HG02943 (cell line): Measurements from ENCODE around the gene UBE3D.
"Not testable (repeated sequence)": the region's sequence is repeated elsewhere in the genome, so short reads cannot be mapped to it uniquely, and the experiment has no call there.

Experiments used
- ATAC-seq: cut with Tn5 transposase; IDR thresholded peaks from one replicate; pipeline ENCODE4 v1.9.1; 2021; ENCODE audit warnings: mild to moderate bottlenecking, low read depth, moderate library complexity; ENCODE audit not compliant: unreplicated experiment

UBE3D gene

DNA sequence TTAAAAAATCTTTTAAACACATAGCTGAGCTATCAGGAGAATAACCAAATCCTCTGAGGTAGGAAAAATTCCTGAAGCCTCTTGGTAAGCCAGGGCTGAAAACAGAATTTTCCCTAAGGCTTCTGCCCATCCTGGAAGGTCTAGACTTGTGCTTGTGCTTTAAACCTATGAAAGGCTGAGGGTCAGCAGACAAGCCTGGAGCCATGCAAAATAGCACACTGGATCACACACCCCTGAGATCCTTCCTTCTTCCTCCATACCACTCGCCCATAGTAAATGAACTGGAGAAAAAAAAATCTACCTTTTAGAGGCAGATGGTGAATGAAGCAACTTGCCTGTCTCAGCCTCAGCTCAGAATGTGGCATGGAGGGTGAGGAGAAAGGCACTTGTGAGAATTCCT lies 144.4 kb downstream of the UBE3D start:
- ATAC-seq: no peak

DNA sequence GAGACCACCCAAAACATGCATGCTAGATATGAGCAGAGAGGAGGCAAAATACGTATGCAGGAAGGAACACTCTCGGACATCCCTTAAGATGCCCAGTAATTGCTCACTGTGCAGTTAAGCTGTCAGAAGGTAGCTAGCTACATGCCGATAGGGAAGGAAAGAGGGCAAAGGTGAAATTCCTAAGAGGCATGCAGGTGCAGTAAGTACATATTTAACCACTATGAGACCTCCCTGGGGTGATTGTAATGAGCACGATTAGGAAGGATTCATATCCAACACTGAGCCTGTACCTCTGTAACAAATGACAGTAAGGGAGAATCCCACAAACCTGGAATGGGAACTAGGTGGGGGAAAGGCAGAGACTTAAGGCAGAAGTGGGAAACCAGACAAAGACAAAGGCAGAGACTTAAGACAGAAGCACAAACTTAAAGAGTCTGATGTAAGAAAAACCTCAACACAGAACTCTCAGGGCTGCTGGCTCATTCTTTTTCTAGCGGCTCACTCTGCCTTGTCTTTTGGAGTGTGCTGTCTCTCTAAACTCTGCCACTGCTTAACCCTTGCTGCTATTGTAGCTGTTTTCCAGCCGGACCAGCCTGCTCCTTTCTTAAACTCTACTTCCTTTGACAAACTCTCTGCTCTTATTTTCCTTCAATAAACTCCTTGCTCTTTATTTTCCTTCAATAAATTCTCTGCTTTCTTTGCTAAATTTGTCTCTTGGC lies 148.1 kb downstream of the UBE3D start:
- ATAC-seq: no peak

- no peak for ATAC-seq
Measured at GRCh38 chr6:82915666-82916065, 150.0 kb downstream of the UBE3D start.

GRCh38 chr6:82914511-82914910 lies 151.1 kb downstream of the UBE3D start:
- ATAC-seq: no peak

DNA sequence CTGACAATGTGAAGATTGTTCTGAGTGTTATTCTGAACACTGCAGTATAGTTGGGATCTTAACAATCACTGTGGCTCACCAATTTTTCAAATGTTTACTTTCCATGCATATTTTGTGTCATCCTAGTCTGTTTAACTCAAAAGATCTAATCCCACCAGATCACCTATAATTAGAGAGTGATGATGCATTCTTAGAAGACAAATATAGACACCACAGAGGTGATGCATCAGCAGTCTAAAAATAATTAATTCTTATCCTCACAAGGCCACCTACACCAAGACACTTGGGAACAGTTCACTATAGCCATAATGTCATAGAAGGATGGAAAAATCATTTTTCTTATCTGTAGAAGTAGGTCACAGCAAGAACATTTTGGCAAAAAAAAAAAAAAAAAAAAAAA lies 154.8 kb downstream of the UBE3D start:
- ATAC-seq: no peak

DNA sequence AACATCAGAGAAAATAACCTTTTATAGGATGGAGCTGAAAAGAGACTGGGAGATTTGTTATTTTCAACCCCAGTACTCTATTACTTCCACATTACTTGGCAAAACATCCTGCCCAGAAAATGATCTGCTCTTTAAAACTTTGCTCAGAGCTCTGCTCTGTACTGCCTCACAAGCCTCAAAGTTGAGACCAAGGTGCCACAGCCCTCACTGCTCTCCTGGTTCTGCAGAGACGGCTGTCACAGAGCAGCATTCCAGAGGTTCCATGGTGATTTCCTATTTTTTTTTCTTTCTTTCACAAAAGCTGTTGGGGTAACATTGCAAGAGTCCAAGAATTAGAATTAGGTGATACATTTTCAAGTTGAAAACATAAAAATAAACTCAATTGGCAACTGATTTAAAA lies 155.2 kb downstream of the UBE3D start:
- ATAC-seq: no peak

DNA sequence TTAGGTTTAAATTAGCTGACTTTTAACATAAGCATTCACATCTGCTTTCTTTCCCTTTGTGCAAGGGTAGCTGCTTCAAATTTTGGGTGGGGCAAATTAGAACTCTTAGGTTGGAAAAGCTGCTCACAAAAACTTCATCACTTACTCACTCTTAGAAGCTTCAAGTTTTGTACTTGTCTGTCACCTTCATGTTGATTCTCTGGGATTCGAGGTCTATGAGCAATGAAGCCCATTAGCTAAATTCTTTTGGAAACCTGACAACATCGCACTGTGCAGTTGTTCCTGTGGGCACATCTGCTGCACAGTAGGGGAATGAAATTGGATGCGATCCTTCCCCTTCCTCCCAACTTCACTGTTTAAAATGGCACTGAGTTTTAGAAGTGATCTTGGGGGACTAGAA lies 156.1 kb downstream of the UBE3D start:
- ATAC-seq: no peak

DNA sequence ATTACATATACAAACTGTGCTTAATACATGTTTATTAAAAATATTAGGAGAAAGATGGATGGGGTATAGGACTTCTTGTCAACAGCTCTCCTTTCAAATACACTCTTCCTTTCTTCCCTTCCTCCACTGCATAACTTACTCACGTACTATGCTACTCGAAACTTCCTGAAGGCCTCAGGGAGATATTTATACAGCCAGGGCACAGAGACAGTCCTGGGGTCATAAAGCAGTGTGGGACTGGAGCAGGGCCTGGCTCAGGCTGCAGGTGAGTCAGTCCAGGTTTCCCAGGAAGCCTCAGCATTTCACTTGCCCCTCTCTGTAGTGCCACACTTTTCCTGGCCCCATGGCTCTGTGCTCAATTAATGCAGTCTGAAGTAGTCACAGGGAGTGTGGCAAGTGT lies 157.0 kb downstream of the UBE3D start:
- no peak for ATAC-seq

DNA sequence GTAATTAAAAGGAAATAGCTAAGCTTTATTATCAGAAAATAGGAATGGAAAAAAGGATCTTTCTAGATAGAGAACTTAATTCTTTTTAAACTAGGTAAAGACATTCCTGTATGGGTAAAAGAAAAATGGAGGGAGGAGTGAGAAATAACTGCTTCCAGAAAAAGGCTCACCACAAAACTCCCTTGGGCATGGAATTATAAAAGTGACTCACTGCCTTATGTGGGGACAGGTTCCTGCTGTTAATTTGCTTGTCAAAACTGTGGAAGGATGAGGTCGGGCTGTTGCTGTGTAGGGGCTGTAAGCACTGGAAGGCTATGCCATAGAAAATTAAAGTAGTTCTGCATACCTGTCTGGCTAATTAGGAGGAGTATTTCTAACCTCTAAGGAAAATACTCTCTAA lies 158.7 kb downstream of the UBE3D start:
- no peak for ATAC-seq

- no peak for ATAC-seq
Measured at GRCh38 chr6:82906489-82906888, 159.2 kb downstream of the UBE3D start.

DNA sequence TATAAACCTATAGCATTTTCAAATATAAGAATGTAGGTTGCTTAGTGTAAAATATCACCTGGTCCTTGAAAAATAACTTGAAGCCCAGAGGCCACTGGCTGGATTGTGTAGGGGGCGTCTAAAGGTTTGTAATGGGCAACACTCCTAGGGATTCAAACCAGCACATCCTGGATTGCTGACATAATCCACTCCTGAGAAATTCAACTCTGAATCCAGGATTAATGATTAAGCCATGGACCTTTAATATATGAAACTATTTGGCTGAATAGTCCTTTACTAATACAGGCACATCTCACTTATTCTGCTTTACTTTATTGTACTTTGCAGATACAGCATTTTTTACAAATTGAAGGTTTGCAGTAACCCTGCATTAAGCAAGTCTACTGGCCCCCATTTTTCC lies 160.8 kb downstream of the UBE3D start:
- no peak for ATAC-seq

- no peak for ATAC-seq
Measured at GRCh38 chr6:82904257-82904656, 161.4 kb downstream of the UBE3D start.

DNA sequence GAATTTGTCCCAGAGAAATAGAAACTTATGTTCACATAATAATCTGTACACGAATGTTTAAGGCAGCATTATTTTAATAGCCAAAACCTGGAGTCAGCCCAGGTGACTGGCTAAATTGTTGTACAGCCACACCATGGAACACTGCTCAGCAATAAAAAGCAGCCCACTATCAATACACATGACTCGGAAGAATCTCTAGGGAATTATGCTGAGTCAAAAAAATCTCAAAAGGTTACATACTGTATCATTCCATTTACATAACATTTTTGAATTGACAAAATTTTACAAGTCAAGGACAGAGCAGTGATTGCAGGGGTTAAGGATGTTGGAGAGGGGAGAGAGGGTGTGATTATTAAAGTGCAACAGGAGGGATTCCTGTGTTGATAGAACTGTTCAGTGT lies 163.4 kb downstream of the UBE3D start:
- ATAC-seq: no peak

GRCh38 chr6:82894653-82895259 lies 170.9 kb downstream of the UBE3D start:
- no peak for ATAC-seq

DNA sequence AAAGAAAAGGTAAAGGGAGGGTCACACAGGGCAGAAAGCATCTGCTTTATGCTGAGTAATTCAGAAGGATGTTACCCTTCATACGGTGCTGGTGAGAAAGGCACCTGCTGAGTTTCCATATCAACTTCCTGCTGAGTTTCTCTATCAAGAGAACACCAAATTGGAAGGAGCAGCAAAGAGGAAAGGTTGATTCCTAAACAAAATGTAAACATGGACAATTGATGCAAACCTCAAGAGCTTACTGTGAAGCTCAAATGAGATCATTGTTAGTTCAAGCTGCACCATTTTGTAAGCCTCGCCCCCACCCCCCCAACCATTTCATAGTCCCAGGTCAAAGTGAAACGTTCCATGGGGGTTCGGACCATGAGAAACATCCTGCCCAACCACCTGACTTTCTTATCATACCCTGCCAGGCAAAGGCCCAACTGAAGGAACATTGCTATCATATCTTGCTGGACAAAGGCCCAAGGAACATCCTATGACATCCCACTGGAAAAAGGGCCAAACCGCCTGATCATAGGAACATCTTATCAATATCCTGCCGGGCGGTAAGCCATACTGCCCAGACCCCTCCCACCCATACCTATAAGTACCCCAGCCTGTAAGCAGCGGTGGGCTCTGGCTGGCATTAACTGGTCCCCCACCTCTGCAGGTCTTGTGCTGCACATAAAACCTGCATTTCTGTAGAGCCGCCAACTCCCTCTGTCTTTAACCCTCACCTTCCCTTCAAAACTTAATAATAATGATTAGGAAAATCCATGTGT lies 171.6 kb downstream of the UBE3D start:
- no peak for ATAC-seq

- not testable (repeated sequence) for ATAC-seq
Measured at GRCh38 chr6:82891503-82891902, 174.1 kb downstream of the UBE3D start.

- no peak for ATAC-seq
Measured at GRCh38 chr6:82891076-82891475, 174.6 kb downstream of the UBE3D start.

- no peak for ATAC-seq
Measured at GRCh38 chr6:82890240-82890639, 175.4 kb downstream of the UBE3D start.

GRCh38 chr6:82889143-82889542 lies 176.5 kb downstream of the UBE3D start:
- ATAC-seq: no peak

GRCh38 chr6:82882363-82883023 lies 183.1 kb downstream of the UBE3D start:
- ATAC-seq: no peak

DNA sequence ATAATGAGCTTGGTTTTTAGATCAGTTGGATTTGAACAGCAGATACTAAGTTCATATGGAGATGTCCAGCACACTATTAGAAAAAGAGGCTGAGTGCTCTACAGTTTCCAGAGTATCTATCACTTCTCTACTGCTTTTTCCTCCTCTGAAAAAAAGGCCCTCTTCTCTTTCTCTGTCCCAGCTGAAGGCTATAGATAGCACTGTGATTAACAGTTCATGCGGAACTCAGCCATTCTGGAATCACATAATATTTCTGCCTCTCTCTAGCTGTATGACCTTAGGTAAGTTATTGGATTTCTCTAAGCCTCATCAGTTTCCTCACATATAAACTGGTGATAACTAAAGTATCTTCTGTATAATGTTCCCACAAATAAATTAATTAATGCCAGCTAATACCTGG lies 184.1 kb downstream of the UBE3D start:
- no peak for ATAC-seq
